HepG2 (cell line): Measurements from ENCODE around the gene NUP107.

Experiments
- CTCF ChIP-seq: sonication (generic); formaldehyde crosslinking; IDR thresholded peaks from 2 replicates; pipeline ENCODE4 v1.5.0; 2020; ENCODE audit warnings: mild to moderate bottlenecking, missing genetic modification reagents, moderate library complexity
- EP300 ChIP-seq, 3 experiments: sonication (generic) in 1 of 3; formaldehyde crosslinking in 1 of 3; IDR thresholded peaks; 2 replicates each; pipeline versions ENCODE4 v1.5.1 to v1.6.1; 2011 to 2020; ENCODE audit warnings: low read depth in 2 of 3, low read length in 2 of 3, borderline replicate concordance in 1 of 3, improper control_type of control experiment in 1 of 3, mild to moderate bottlenecking in 1 of 3, missing genetic modification reagents in 1 of 3, moderate library complexity in 1 of 3
- FOSL2 ChIP-seq: sonication (generic); formaldehyde crosslinking; IDR thresholded peaks from 2 replicates; pipeline ENCODE4 v1.4.0; 2020; ENCODE audit warnings: missing genetic modification reagents
- FOXA1 ChIP-seq, 2 experiments: fragments of 450-650 bp in 1 of 2; sonication (generic) in 1 of 2; formaldehyde crosslinking in 1 of 2; IDR thresholded peaks; 2 replicates each; pipeline versions ENCODE4 v1.4.0 to v1.6.1; 2016 to 2020; ENCODE audit warnings: missing genetic modification reagents in 1 of 2
- MYC ChIP-seq: sonication (generic); formaldehyde crosslinking; IDR thresholded peaks from 2 replicates; pipeline ENCODE4 v1.9.0; 2021; ENCODE audit warnings: missing genetic modification reagents, borderline replicate concordance
- PPARG ChIP-seq: conservative IDR thresholded peaks from 2 replicates; pipeline ENCODE4 v1.6.1; 2016; ENCODE audit warnings: missing biosample characterization, missing genetic modification reagents
- SAP130 ChIP-seq: IDR thresholded peaks from 2 replicates; pipeline ENCODE4 v1.6.1; 2016; ENCODE audit warnings: low read depth
- SETDB1 ChIP-seq: sonication (generic); formaldehyde crosslinking; IDR thresholded peaks from 2 replicates; pipeline ENCODE4 v1.5.1; 2020; ENCODE audit warnings: missing genetic modification reagents, mild to moderate bottlenecking, borderline replicate concordance
- SMARCC2 ChIP-seq: fragments of 450-650 bp; IDR thresholded peaks from 2 replicates; pipeline ENCODE4 v1.6.1; 2017; ENCODE audit warnings: antibody characterized with exemption, mild to moderate bottlenecking
- TBX3 ChIP-seq: fragments of 450-650 bp; IDR thresholded peaks from 2 replicates; pipeline ENCODE4 v1.6.1; 2017; ENCODE audit warnings: antibody characterized with exemption, mild to moderate bottlenecking, inconsistent platforms, borderline replicate concordance
- TCF7L2 ChIP-seq: IDR thresholded peaks from 2 replicates; pipeline ENCODE4 v1.6.1; 2011; ENCODE audit warnings: mild to moderate bottlenecking, low read depth, low read length, moderate library complexity
- ZZZ3 ChIP-seq: sonication (generic); formaldehyde crosslinking; IDR thresholded peaks from 2 replicates; pipeline ENCODE4 v1.4.0; 2020; ENCODE audit warnings: missing genetic modification reagents, mild to moderate bottlenecking, borderline replicate concordance
- TF ChIP-seq, protein P1 (sequence below): sonication (generic); formaldehyde crosslinking; IDR thresholded peaks from 2 replicates; pipeline ENCODE4 v1.4.0; 2020; ENCODE audit warnings: missing genetic modification reagents, borderline replicate concordance

DNA sequence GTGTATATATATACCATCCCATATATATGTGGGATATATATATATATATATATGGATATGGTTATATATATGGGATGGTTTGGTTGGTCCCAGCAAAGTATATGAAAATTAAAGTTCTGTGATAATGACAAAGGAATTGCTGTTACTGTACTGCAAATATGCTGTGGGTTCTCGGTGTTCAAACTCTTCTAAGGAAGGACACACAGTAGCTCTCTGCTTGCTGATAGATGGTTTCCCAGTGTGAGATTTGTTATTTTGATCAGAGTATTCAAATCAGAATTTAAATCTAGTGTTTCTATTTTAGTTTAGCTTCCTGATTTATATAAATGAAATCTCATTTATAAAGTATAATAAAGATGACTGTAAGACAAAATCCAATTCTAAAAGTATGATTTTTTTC is 78.9 kb downstream of the NUP107 start:
- TF ChIP-seq EP300 (IDR thresholded peaks at IDR 0.05; ENCODE audit: low read depth in 2 of 2, low read length in 2 of 2), result no peak
- no peak for TF ChIP-seq EP300 (CRISPR knock-in tag; IDR thresholded peaks at IDR 0.05; ENCODE audit: borderline replicate concordance)
- TF ChIP-seq, protein P1, sequence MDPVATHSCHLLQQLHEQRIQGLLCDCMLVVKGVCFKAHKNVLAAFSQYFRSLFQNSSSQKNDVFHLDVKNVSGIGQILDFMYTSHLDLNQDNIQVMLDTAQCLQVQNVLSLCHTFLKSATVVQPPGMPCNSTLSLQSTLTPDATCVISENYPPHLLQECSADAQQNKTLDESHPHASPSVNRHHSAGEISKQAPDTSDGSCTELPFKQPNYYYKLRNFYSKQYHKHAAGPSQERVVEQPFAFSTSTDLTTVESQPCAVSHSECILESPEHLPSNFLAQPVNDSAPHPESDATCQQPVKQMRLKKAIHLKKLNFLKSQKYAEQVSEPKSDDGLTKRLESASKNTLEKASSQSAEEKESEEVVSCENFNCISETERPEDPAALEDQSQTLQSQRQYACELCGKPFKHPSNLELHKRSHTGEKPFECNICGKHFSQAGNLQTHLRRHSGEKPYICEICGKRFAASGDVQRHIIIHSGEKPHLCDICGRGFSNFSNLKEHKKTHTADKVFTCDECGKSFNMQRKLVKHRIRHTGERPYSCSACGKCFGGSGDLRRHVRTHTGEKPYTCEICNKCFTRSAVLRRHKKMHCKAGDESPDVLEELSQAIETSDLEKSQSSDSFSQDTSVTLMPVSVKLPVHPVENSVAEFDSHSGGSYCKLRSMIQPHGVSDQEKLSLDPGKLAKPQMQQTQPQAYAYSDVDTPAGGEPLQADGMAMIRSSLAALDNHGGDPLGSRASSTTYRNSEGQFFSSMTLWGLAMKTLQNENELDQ (CRISPR knock-in tag), result no peak
- no peak for TF ChIP-seq SAP130
- no peak for TF ChIP-seq SMARCC2
- no peak for TF ChIP-seq TBX3
- no peak for TF ChIP-seq SETDB1
- no peak for TF ChIP-seq TCF7L2
- no peak for TF ChIP-seq FOSL2
- no peak for TF ChIP-seq PPARG (CRISPR knock-in tag)
- TF ChIP-seq CTCF (CRISPR knock-in tag), result no peak
- TF ChIP-seq ZZZ3 (CRISPR knock-in tag), result no peak
- no peak for TF ChIP-seq MYC (CRISPR knock-in tag)
- TF ChIP-seq FOXA1 (IDR thresholded peaks at IDR 0.05), result no peak
- TF ChIP-seq FOXA1 (CRISPR knock-in tag; IDR thresholded peaks at IDR 0.05), result no peak
